HepG2 (cell line): ENCODE results near the gene CEP164. TPM values are rescaled to one million over a fixed set of nuclear protein-coding genes. Genes with fewer than 3 reads are reported as not detected.

Experiments
- ATF1 ChIP-seq: IDR thresholded peaks from 2 replicates; pipeline ENCODE4 v1.6.1; 2016; ENCODE audit warnings: mild to moderate bottlenecking, control low read depth
- CENPX ChIP-seq: sonication (generic); formaldehyde crosslinking; IDR thresholded peaks from 2 replicates; pipeline ENCODE4 v1.9.0; 2021; ENCODE audit warnings: mild to moderate bottlenecking, missing genetic modification reagents, moderate library complexity
- JUN ChIP-seq: sonication (generic); formaldehyde crosslinking; IDR thresholded peaks from 2 replicates; pipeline ENCODE4 v1.4.0; 2020; ENCODE audit warnings: mild to moderate bottlenecking, missing genetic modification reagents
- MBD4 ChIP-seq: IDR thresholded peaks from 2 replicates; pipeline ENCODE4 v1.6.1; 2012; ENCODE audit warnings: low read length, inconsistent platforms, borderline replicate concordance
- NFYC ChIP-seq: IDR thresholded peaks from 2 replicates; pipeline ENCODE4 v1.6.1; 2016; ENCODE audit warnings: missing genetic modification reagents, missing compliant biosample characterization
- RARA ChIP-seq: IDR thresholded peaks from 2 replicates; pipeline ENCODE4 v1.6.1; 2016; ENCODE audit warnings: missing genetic modification reagents, missing compliant biosample characterization
- SPEN ChIP-seq: sonication (generic); formaldehyde crosslinking; IDR thresholded peaks from 2 replicates; pipeline ENCODE4 v1.5.1; 2020; ENCODE audit warnings: low read depth, mild to moderate bottlenecking, missing genetic modification reagents
- TGIF2 ChIP-seq: IDR thresholded peaks from 2 replicates; pipeline ENCODE4 v1.6.1; 2016; ENCODE audit warnings: control low read depth, missing compliant biosample characterization
- XBP1 ChIP-seq: sonication (generic); formaldehyde crosslinking; IDR thresholded peaks from 2 replicates; pipeline ENCODE4 v1.5.0; 2020; ENCODE audit warnings: missing genetic modification reagents
- ZBTB38 ChIP-seq: sonication (generic); formaldehyde crosslinking; IDR thresholded peaks from 2 replicates; pipeline ENCODE4 v1.5.1; 2020; ENCODE audit warnings: mild to moderate bottlenecking, missing genetic modification reagents
- ZMAT3 ChIP-seq: sonication (generic); formaldehyde crosslinking; conservative IDR thresholded peaks from 2 replicates; pipeline ENCODE4 v1.7.0; 2021; ENCODE audit warnings: missing genetic modification reagents
- ZNF253 ChIP-seq: sonication (generic); formaldehyde crosslinking; IDR thresholded peaks from 2 replicates; pipeline ENCODE4 v1.8.0; 2022; ENCODE audit warnings: mild to moderate bottlenecking, missing genetic modification reagents, borderline replicate concordance
- ZNF331 ChIP-seq: sonication (generic); formaldehyde crosslinking; IDR thresholded peaks from 2 replicates; pipeline ENCODE4 v1.4.0; 2020; ENCODE audit warnings: missing genetic modification reagents
- ZNF513 ChIP-seq: sonication (generic); formaldehyde crosslinking; conservative IDR thresholded peaks from 2 replicates; pipeline ENCODE4 v1.5.0; 2020; ENCODE audit warnings: missing genetic modification reagents
- ZNF556 ChIP-seq: sonication (generic); formaldehyde crosslinking; IDR thresholded peaks from 2 replicates; pipeline ENCODE4 v1.4.0; 2020; ENCODE audit warnings: mild to moderate bottlenecking, missing genetic modification reagents, borderline replicate concordance
- ZNF652 ChIP-seq: IDR thresholded peaks from 2 replicates; pipeline ENCODE4 v1.6.1; 2016; ENCODE audit warnings: low read depth, borderline replicate concordance
- polyA plus RNA-seq, 8 experiments: library from polyadenylated mRNA; depleted of rRNA in 3 of 8; stranded (reverse) in 7 of 8; unstranded in 1 of 8; fragments of >200 nt; fragmentation: Illumina TruSeq in 4 of 8; extraction: Trizol in 4 of 8; gene quantifications; 2 replicates each; pipeline versions ENCODE4 v1.2.1 to v1.2.3, GENCODE V29; 2011 to 2016; ENCODE audit warnings: low read depth in 4 of 8, missing spikeins in 1 of 8, mixed read lengths in 1 of 8; ENCODE audit not compliant: insufficient read depth in 1 of 8
- total RNA-seq, 5 experiments: library from RNA; depleted of rRNA; stranded (reverse); fragments of >200 nt; fragmentation: Illumina TruSeq; extraction: Trizol; gene quantifications; 2 replicates each; pipeline ENCODE4 v1.2.3, GENCODE V29; 2016; ENCODE audit warnings: low read depth in 1 of 5
- TF ChIP-seq, protein P1 (sequence below): sonication (generic); formaldehyde crosslinking; IDR thresholded peaks from 2 replicates; pipeline ENCODE4 v1.4.0; 2020; ENCODE audit warnings: missing genetic modification reagents

Gene CEP164
- total and polyA plus RNA-seq, 2 of the 13 experiments (the other 11 are each of a cell fraction or from before 2014, with no cell fraction given), result 11.4 to 15.2 TPM

GRCh38 chr11:117418737-117419481 is 91.3 kb downstream of the CEP164 start (continued):
- peak; percentile 83 for TF ChIP-seq ZNF652 (CRISPR knock-in tag)
- TF ChIP-seq XBP1 (CRISPR knock-in tag), result no peak
- TF ChIP-seq RARA (CRISPR knock-in tag), result no peak
- TF ChIP-seq ZNF556 (CRISPR knock-in tag), result no peak
- no peak for TF ChIP-seq ZNF253 (CRISPR knock-in tag)
- TF ChIP-seq, protein P1, sequence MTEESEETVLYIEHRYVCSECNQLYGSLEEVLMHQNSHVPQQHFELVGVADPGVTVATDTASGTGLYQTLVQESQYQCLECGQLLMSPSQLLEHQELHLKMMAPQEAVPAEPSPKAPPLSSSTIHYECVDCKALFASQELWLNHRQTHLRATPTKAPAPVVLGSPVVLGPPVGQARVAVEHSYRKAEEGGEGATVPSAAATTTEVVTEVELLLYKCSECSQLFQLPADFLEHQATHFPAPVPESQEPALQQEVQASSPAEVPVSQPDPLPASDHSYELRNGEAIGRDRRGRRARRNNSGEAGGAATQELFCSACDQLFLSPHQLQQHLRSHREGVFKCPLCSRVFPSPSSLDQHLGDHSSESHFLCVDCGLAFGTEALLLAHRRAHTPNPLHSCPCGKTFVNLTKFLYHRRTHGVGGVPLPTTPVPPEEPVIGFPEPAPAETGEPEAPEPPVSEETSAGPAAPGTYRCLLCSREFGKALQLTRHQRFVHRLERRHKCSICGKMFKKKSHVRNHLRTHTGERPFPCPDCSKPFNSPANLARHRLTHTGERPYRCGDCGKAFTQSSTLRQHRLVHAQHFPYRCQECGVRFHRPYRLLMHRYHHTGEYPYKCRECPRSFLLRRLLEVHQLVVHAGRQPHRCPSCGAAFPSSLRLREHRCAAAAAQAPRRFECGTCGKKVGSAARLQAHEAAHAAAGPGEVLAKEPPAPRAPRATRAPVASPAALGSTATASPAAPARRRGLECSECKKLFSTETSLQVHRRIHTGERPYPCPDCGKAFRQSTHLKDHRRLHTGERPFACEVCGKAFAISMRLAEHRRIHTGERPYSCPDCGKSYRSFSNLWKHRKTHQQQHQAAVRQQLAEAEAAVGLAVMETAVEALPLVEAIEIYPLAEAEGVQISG (CRISPR knock-in tag), result no peak
- TF ChIP-seq JUN (CRISPR knock-in tag), result 0 out of 2 replicates have a peak, but pooled peaks have one; percentile 18
- TF ChIP-seq ZNF513 (CRISPR knock-in tag), result no peak
- no peak for TF ChIP-seq MBD4
- no peak for TF ChIP-seq ZNF331 (CRISPR knock-in tag)
- TF ChIP-seq NFYC (CRISPR knock-in tag), result 0 out of 2 replicates have a peak, but pooled peaks have one; percentile 16
- TF ChIP-seq TGIF2 (CRISPR knock-in tag), result no peak
- peak; percentile 18; the same call in 1 of the 2 replicates for TF ChIP-seq SPEN
- no peak for TF ChIP-seq CENPX (CRISPR knock-in tag)
- TF ChIP-seq ZBTB38, result 0 out of 2 replicates have a peak, but pooled peaks have one; percentile 20
- no peak for TF ChIP-seq ZMAT3 (CRISPR knock-in tag)
- TF ChIP-seq ATF1 (CRISPR knock-in tag), result peak; percentile 48; the same call in 1 of the 2 replicates
